Suprapubic skin (tissue), 4 donors: Measurements from ENCODE around the gene NDUFS7.

Experiments
- EP300 ChIP-seq: sonication (generic); formaldehyde crosslinking; IDR thresholded peaks from one replicate; pipeline ENCODE4 v1.6.1; 2017; ENCODE audit warnings: antibody characterized with exemption
- POLR2A ChIP-seq, 2 donors: fragments of 450-650 bp; IDR thresholded peaks; one replicate each; pipeline ENCODE4 v1.6.1; 2017; ENCODE audit warnings: antibody characterized with exemption in 2 of 2, mild to moderate bottlenecking in 2 of 2, moderate library complexity in 2 of 2
- POLR2AphosphoS5 ChIP-seq, 3 donors: sonication (generic); formaldehyde crosslinking; IDR thresholded peaks; one replicate each; pipeline ENCODE4 v1.6.1; 2017; ENCODE audit warnings: antibody characterized with exemption in 3 of 3
- TF ChIP-seq, protein P1 (sequence below), 2 donors: fragments of 200-600 bp in 1 of 2; fragments of 450-650 bp in 1 of 2; sonication (generic) in 1 of 2; IDR thresholded peaks; one replicate each; pipeline ENCODE4 v1.5.1; 2016 to 2019; ENCODE audit warnings: antibody characterized with exemption in 2 of 2, mild to moderate bottlenecking in 1 of 2, moderate library complexity in 1 of 2

DNA sequence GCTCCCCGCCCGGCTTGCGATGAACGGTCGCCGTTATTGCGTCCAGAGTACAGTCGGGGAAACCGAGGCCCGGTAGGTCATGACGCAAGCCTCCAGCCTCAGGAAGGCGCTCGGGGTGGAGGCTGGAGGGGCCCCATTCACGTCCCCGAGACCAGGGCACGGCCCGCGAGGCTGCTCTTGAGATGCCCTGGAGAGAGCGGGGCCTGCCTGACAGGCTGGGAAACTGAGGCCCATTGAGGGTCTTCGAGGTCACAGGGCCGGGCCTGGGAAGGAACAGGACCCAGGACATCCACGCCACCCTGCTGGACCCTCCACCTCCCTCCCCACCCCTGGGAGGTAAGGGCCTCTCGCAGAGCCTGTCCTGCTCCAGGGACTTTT is 367 bp downstream of the NDUFS7 start:
- TF ChIP-seq POLR2AphosphoS5 (IDR thresholded peaks at IDR 0.05) = no peak
- TF ChIP-seq POLR2A (IDR thresholded peaks at IDR 0.05) = no peak
- TF ChIP-seq, protein P1, sequence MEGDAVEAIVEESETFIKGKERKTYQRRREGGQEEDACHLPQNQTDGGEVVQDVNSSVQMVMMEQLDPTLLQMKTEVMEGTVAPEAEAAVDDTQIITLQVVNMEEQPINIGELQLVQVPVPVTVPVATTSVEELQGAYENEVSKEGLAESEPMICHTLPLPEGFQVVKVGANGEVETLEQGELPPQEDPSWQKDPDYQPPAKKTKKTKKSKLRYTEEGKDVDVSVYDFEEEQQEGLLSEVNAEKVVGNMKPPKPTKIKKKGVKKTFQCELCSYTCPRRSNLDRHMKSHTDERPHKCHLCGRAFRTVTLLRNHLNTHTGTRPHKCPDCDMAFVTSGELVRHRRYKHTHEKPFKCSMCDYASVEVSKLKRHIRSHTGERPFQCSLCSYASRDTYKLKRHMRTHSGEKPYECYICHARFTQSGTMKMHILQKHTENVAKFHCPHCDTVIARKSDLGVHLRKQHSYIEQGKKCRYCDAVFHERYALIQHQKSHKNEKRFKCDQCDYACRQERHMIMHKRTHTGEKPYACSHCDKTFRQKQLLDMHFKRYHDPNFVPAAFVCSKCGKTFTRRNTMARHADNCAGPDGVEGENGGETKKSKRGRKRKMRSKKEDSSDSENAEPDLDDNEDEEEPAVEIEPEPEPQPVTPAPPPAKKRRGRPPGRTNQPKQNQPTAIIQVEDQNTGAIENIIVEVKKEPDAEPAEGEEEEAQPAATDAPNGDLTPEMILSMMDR (IDR thresholded peaks at IDR 0.05) = no peak
- TF ChIP-seq EP300 = no peak
